NOMO-1 treated with DMSO at 0.1 percent for 48 hours (cell line): ENCODE measurements around the gene FBXO28.

Source experiments
- DNase-seq: peaks from one replicate; lab custom pipeline; 2025; ENCODE audit not compliant: unreplicated experiment; lab: John Stamatoyannopoulos, UW

Gene FBXO28

GRCh38 chr1:224151117-224151516 lies 37.2 kb downstream of the FBXO28 start:
- DNase-seq: no peak

GRCh38 chr1:224157316-224157715 lies 43.4 kb downstream of the FBXO28 start:
- DNase-seq: no peak

GRCh38 chr1:224159541-224159940 lies 45.6 kb downstream of the FBXO28 start:
- DNase-seq: no peak

- no peak for DNase-seq
These were observed 46.3 kb downstream of the FBXO28 start for GRCh38 chr1:224160171-224160682.

GRCh38 chr1:224162768-224163167 lies 48.9 kb downstream of the FBXO28 start:
- no peak for DNase-seq

- no peak for DNase-seq
These were observed 49.4 kb downstream of the FBXO28 start for GRCh38 chr1:224163311-224163710.

GRCh38 chr1:224168859-224169380 lies 55.0 kb downstream of the FBXO28 start:
- DNase-seq: peak; percentile 94

GRCh38 chr1:224169718-224170270 lies 55.9 kb downstream of the FBXO28 start:
- no peak for DNase-seq

GRCh38 chr1:224170343-224170742 lies 56.4 kb downstream of the FBXO28 start:
- no peak for DNase-seq

- DNase-seq: peak; percentile 58
These were observed 57.0 kb downstream of the FBXO28 start for GRCh38 chr1:224170748-224171478.

- no peak for DNase-seq
These were observed 58.3 kb downstream of the FBXO28 start for GRCh38 chr1:224172229-224172628.

GRCh38 chr1:224173523-224173922 lies 59.6 kb downstream of the FBXO28 start:
- no peak for DNase-seq

- no peak for DNase-seq
These were observed 61.7 kb downstream of the FBXO28 start for GRCh38 chr1:224175617-224176016.

- no peak for DNase-seq
These were observed 63.6 kb downstream of the FBXO28 start for GRCh38 chr1:224177356-224177999.

- no peak for DNase-seq
These were observed 65.0 kb downstream of the FBXO28 start for GRCh38 chr1:224178894-224179293.

- DNase-seq: no peak
These were observed 67.0 kb downstream of the FBXO28 start for GRCh38 chr1:224180783-224181452.

GRCh38 chr1:224181453-224181810 lies 67.5 kb downstream of the FBXO28 start:
- no peak for DNase-seq

GRCh38 chr1:224182057-224182865 lies 68.3 kb downstream of the FBXO28 start:
- peak; percentile 39 for DNase-seq

- DNase-seq: peak; percentile 60
These were observed 69.1 kb downstream of the FBXO28 start, which contains the start of gene DEGS1 for GRCh38 chr1:224182866-224183590. Gene DEGS1, plus strand, starts transcription at chr1:224183240. Its CDS starts 97 bp downstream, at chr1:224183337.
